DOHH2 (cell line): ENCODE measurements around the gene TAF4B.

ENCODE experiments used
- H3F3A ChIP-seq: fragments of 200-600 bp; sonication (generic), shearing (Covaris generic); 2 replicates; pipeline ENCODE4 v1.6.0; 2016; ENCODE audit warnings: antibody characterized with exemption, mild to moderate bottlenecking; ENCODE audit not compliant: control insufficient read depth, insufficient read depth
- H3K27ac ChIP-seq: fragments of 200-600 bp; sonication (generic); 2 replicates; pipeline ENCODE4 v1.5.1; 2014; ENCODE audit warnings: low read depth, mild to moderate bottlenecking, low read length, moderate library complexity
- H3K27me3 ChIP-seq: fragments of 200-600 bp; sonication (generic); 2 replicates; pipeline ENCODE4 v1.6.1; 2014; ENCODE audit warnings: mild to moderate bottlenecking, low read length, mixed read lengths; ENCODE audit not compliant: control insufficient read depth
- H3K36me3 ChIP-seq: fragments of 200-600 bp; sonication (generic); 2 replicates; pipeline ENCODE4 v1.6.1; 2014; ENCODE audit warnings: mild to moderate bottlenecking, low read length, moderate library complexity, mixed read lengths; ENCODE audit not compliant: control insufficient read depth
- H3K4me1 ChIP-seq: fragments of 200-600 bp; sonication (generic); 2 replicates; pipeline ENCODE4 v1.6.1; 2014; ENCODE audit warnings: mild to moderate bottlenecking, low read length, mixed read lengths; ENCODE audit not compliant: control insufficient read depth
- H3K4me2 ChIP-seq: fragments of 200-600 bp; sonication (generic); 2 replicates; pipeline ENCODE4 v1.6.0; 2014; ENCODE audit warnings: mild to moderate bottlenecking, low read length, moderate library complexity
- H3K4me3 ChIP-seq: fragments of 200-600 bp; sonication (generic); 2 replicates; pipeline ENCODE4 v1.5.1; 2014; ENCODE audit warnings: mild to moderate bottlenecking, low read length, mixed read lengths
- H3K79me2 ChIP-seq: fragments of 200-600 bp; sonication (generic); 2 replicates; pipeline ENCODE4 v1.6.1; 2014; ENCODE audit warnings: mild to moderate bottlenecking, low read length, mixed read lengths; ENCODE audit not compliant: control insufficient read depth
- H3K9me2 ChIP-seq: fragments of 200-600 bp; sonication (generic); replicated peaks from 2 replicates; pipeline ENCODE4 v1.6.1; 2014; ENCODE audit warnings: mild to moderate bottlenecking, low read length, mixed read lengths; ENCODE audit not compliant: control insufficient read depth
- H3K9me3 ChIP-seq: fragments of 200-600 bp; sonication (generic); 2 replicates; pipeline ENCODE4 v1.6.1; 2014; ENCODE audit warnings: antibody characterized with exemption, low read length, mixed read lengths; ENCODE audit not compliant: control insufficient read depth, insufficient read depth
- H4K20me1 ChIP-seq: fragments of 200-600 bp; sonication (generic); 2 replicates; pipeline ENCODE4 v1.6.0; 2014; ENCODE audit warnings: low read depth, mild to moderate bottlenecking, antibody characterized with exemption, low read length, moderate library complexity; ENCODE audit not compliant: control insufficient read depth, insufficient read depth
- EZH2phosphoT487 ChIP-seq: fragments of 200-600 bp; sonication (generic); IDR thresholded peaks from 2 replicates; pipeline ENCODE4 v1.6.1; 2017; ENCODE audit warnings: borderline replicate concordance, mild to moderate bottlenecking, antibody characterized with exemption, low read length, moderate library complexity, mixed read lengths
- TF ChIP-seq, protein P1 (sequence below): fragments of 200-600 bp; sonication (generic); IDR thresholded peaks from one replicate; pipeline ENCODE4 v1.5.1; 2014; ENCODE audit warnings: antibody characterized with exemption, mild to moderate bottlenecking, low read depth, low read length; ENCODE audit not compliant: poor library complexity, severe bottlenecking

Gene TAF4B

DNA sequence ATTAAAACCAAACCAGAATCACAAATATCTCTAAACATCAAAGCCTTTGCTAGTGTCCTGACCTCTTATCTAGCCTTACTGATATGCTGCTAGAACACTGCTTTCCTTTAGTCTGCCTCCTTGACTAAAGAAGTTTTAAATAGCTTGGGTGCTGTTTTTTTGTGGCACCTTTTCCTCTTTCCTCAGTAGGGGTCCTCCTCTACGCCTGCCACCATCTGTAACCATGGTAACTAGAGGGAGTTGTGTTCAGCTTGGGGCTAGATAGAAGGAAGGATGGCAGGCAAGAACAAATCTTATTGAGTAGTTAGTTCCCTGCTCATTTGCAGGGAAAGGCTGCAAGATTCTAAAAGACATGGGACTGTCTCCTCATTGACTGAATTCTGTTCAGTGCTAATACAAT, 86.0 kb downstream of the TAF4B start:
- peaks cover 1% of the 10 kb centered on the region for H3K4me1 ChIP-seq
- no peak overlapping the region for H3K27ac ChIP-seq
- H3K27me3 ChIP-seq = no peaks in the 10 kb centered on the region
- no peak overlapping the region for H3K4me3 ChIP-seq
- no peak overlapping the region for H3K4me2 ChIP-seq
- no peaks in the 10 kb centered on the region for H3K9me3 ChIP-seq
- H3K79me2 ChIP-seq = no peaks in the 10 kb centered on the region
- no peaks in the 10 kb centered on the region for H4K20me1 ChIP-seq
- TF ChIP-seq, protein P1, sequence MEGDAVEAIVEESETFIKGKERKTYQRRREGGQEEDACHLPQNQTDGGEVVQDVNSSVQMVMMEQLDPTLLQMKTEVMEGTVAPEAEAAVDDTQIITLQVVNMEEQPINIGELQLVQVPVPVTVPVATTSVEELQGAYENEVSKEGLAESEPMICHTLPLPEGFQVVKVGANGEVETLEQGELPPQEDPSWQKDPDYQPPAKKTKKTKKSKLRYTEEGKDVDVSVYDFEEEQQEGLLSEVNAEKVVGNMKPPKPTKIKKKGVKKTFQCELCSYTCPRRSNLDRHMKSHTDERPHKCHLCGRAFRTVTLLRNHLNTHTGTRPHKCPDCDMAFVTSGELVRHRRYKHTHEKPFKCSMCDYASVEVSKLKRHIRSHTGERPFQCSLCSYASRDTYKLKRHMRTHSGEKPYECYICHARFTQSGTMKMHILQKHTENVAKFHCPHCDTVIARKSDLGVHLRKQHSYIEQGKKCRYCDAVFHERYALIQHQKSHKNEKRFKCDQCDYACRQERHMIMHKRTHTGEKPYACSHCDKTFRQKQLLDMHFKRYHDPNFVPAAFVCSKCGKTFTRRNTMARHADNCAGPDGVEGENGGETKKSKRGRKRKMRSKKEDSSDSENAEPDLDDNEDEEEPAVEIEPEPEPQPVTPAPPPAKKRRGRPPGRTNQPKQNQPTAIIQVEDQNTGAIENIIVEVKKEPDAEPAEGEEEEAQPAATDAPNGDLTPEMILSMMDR = no peak
- TF ChIP-seq EZH2phosphoT487 = no peak
- no peaks in the 10 kb centered on the region for H3F3A ChIP-seq
- H3K9me2 ChIP-seq = no peaks in the 10 kb centered on the region
- H3K36me3 ChIP-seq = peaks cover 7% of the 10 kb centered on the region; the same call in 1 of the 2 replicates

DNA sequence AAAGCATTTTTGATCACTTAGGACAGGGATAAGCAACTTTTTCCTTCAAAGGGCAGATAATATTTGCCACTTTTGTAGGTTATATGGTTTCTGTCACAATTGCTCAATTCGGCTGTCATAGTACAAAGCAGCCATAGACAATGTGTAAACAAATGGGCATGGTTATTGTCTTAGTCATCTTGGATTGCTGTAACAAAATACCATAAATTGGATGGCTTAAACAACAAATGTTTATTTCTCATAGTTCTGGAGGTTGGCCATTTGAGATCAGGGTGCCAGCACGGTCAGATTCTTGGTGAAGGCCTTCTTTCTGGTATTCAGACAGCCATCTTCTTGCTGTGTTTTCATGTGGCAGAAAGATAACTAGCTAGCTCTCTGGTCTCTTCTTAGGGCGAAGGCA, 91.2 kb downstream of the TAF4B start:
- H3F3A ChIP-seq = no peaks in the 10 kb centered on the region
- TF ChIP-seq, protein P1 = no peak
- no peak for TF ChIP-seq EZH2phosphoT487
- no peak overlapping the region for H3K4me3 ChIP-seq
- peaks cover 11% of the 10 kb centered on the region for H3K4me1 ChIP-seq
- H3K9me2 ChIP-seq = no peaks in the 10 kb centered on the region
- no peaks in the 10 kb centered on the region for H4K20me1 ChIP-seq
- H3K36me3 ChIP-seq = peaks cover 16% of the 10 kb centered on the region
- 0 out of 2 replicates have a peak overlapping the region, but pooled peaks have one; percentile 15 for H3K4me2 ChIP-seq
- no peaks in the 10 kb centered on the region for H3K79me2 ChIP-seq
- no peaks in the 10 kb centered on the region for H3K27me3 ChIP-seq
- no peak overlapping the region for H3K27ac ChIP-seq
- no peaks in the 10 kb centered on the region for H3K9me3 ChIP-seq

DNA sequence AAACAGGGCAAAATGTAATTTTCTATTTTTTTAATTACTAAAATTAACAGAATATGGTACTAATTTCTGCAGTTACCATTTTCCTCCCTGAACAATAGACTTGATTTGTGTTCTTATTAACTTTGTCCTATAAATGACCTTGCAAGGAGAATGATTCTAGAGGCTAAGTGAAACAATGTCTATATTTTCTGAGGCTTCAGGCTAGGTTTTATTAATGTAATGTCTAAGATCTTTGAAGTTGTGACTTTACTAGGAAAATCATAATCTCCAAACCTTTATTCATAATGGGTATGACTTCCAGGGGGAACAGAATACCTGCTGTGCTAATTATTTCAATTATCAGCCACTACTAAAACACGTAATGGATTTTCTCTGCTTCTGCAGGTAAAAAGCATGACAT, 94.4 kb downstream of the TAF4B start:
- Histone ChIP-seq H3K9me3 (no peaks in the 10 kb centered on the region), H4K20me1 (no peaks in the 10 kb centered on the region), H3K27me3 (no peaks in the 10 kb centered on the region), H3F3A (no peaks in the 10 kb centered on the region), H3K4me1 (peaks cover 11% of the 10 kb centered on the region), H3K27ac (no peak overlapping the region), H3K9me2 (no peaks in the 10 kb centered on the region), H3K4me2 (no peak overlapping the region), H3K4me3 (no peak overlapping the region), H3K79me2 (no peaks in the 10 kb centered on the region), H3K36me3 (peaks cover 32% of the 10 kb centered on the region)
- no peak for TF ChIP-seq EZH2phosphoT487
- TF ChIP-seq, protein P1 = no peak
